Muscle layer of colon (tissue), 2 donors: ENCODE measurements around the gene OR5H14.
"Not testable (repeated sequence)": the region's sequence is repeated elsewhere in the genome, so short reads cannot be mapped to it uniquely, and the experiment has no call there.

Experiments used
- H3K27ac ChIP-seq: one replicate; pipeline ENCODE4 v1.7.0; 2013; ENCODE audit warnings: low read depth, mild to moderate bottlenecking, low read length, moderate library complexity
- H3K27me3 ChIP-seq, 2 donors: one replicate each; pipeline ENCODE4 v1.7.0; 2013; ENCODE audit warnings: low read length in 2 of 2, mild to moderate bottlenecking in 2 of 2; ENCODE audit not compliant: insufficient read depth in 2 of 2, control insufficient read depth in 1 of 2
- H3K36me3 ChIP-seq: one replicate; pipeline ENCODE4 v1.7.0; 2013; ENCODE audit warnings: mild to moderate bottlenecking, low read length; ENCODE audit not compliant: insufficient read depth
- H3K4me1 ChIP-seq: one replicate; pipeline ENCODE4 v1.7.0; 2013; ENCODE audit warnings: mild to moderate bottlenecking, low read length; ENCODE audit not compliant: insufficient read depth
- H3K4me3 ChIP-seq, 2 donors: one replicate each; pipeline ENCODE4 v1.7.0; 2013; ENCODE audit warnings: low read length in 2 of 2, low read depth in 1 of 2, mild to moderate bottlenecking in 1 of 2, moderate library complexity in 1 of 2
- H3K9ac ChIP-seq: one replicate; pipeline ENCODE4 v1.7.0; 2013; ENCODE audit warnings: low read length
- H3K9me3 ChIP-seq: one replicate; pipeline ENCODE4 v1.7.0; 2013; ENCODE audit warnings: mild to moderate bottlenecking, low read length
- donor health status: abdominal sarcoma.
- donor health status: Adenocarcinoma of cecum.

OR5H14 gene

DNA sequence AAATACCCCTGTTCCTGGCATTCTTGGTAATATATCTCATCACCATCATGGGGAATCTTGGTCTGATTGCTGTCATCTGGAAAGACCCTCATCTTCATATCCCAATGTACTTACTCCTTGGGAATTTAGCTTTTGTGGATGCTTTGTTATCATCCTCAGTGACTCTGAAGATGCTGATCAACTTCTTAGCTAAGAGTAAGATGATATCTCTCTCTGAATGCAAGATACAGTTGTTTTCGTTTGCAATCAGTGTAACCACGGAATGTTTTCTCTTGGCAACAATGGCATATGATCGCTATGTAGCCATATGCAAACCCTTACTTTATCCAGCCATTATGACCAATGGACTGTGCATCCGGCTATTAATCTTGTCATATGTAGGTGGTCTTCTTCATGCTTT lies 2.2 kb downstream of the OR5H14 start:
- H3K4me3 ChIP-seq, H3K27ac ChIP-seq, H3K4me1 ChIP-seq, H3K9ac ChIP-seq, H3K27me3 ChIP-seq, H3K36me3 ChIP-seq, H3K9me3 ChIP-seq: not testable (repeated sequence)

DNA sequence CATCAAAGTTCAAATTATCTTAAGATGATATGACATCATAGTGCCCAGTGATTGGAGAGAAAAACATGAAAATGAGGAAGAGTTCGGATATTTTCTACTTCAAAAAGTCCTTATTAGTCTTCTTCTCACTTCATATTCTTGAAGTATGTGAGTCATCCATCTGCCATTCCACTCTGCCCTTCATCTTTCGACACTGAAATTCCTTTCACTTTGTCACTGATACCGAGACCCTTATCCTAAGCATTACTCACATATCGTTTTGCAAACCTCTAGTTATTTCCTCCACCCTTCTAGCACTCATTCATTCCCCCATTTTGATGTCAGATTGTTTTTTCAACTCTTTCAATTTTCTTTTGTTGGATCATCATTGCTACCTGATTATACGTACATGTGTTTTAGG lies 4.0 kb downstream of the OR5H14 start:
- no peaks in the 10 kb centered on the region for H3K36me3 ChIP-seq
- H3K9me3 ChIP-seq = no peaks in the 10 kb centered on the region
- no peak overlapping the region for H3K9ac ChIP-seq
- no peak overlapping the region for H3K4me3 ChIP-seq
- no peaks in the 10 kb centered on the region for H3K4me1 ChIP-seq
- no peak overlapping the region for H3K27ac ChIP-seq
- H3K27me3 ChIP-seq = no peaks in the 10 kb centered on the region

DNA sequence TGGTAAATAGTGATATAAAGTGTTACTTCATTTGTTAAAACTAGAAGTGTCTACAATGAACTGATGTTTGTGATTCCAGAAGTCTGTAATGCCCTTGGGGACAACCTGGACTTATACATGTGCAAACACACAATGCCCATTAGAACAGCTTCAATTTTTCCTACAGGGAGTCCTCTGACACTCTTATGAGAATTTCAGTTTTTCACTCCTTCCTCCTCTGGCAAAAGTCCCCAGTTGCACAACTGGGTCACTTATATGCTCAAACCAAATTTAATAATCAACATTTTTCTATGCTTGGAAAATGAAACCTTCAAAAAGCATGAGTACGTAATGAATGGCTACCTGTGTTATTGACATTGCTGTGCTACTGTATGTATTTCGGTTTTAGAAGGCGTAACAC lies 19.1 kb downstream of the OR5H14 start, which contains the start of gene OR5H15:
TSS of gene OR5H15 (plus strand) at position 301 of the 400 bp plus-strand sequence. CDS start 2,004 bp downstream, outside the sequence.
- H3K27me3 ChIP-seq = no peaks in the 10 kb centered on the region
- no peaks in the 10 kb centered on the region for H3K9me3 ChIP-seq
- H3K4me1 ChIP-seq = no peaks in the 10 kb centered on the region
- H3K36me3 ChIP-seq = no peaks in the 10 kb centered on the region
- no peak within 1 kb of the TSS for H3K4me3 ChIP-seq
- H3K27ac ChIP-seq = no peak within 1 kb of the TSS
- H3K9ac ChIP-seq = no peak within 1 kb of the TSS

DNA sequence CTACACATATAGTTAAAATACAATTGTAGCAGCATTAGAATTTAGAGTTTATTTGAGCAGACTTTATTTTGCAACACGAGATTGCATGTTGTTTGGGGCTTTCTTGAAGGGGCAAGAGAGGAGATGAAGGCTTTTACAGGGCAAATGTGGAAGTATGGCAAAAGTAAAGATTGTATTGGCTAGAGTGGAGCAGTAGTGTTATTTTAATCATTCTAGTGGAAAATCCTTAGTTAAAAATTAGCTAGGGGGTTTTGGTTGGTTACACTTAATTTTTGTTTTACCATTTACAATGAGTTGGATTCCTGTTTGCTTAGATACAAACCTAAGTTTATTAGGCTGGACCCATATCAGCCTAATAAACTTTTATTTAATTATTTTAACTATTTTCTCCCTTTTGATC lies 23.8 kb downstream of the OR5H14 start:
- Histone ChIP-seq H3K9me3 (no peaks in the 10 kb centered on the region), H3K4me1 (no peaks in the 10 kb centered on the region), H3K9ac (no peak overlapping the region), H3K4me3 (no peak overlapping the region), H3K27me3 (no peaks in the 10 kb centered on the region), H3K27ac (no peak overlapping the region), H3K36me3 (no peaks in the 10 kb centered on the region)

DNA sequence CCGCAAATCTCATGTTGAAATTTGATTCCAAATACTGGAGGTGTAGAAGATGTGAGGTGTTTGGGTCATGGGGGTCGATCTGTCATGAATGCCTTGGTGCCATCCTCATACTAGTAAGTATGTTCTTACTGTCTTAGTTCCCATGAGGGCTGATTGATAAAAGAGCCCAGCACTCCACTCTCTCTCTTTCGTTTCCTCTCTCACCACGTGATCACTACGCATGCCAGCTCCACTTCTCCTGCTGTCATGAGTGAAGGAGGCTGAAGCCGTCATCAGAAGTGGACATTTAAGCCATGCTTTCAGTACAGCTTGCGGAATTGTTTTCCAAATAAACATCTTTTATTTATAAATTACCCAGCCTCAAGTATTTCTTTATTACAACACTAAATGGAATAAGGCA lies 25.3 kb downstream of the OR5H14 start:
- H3K4me3 ChIP-seq = no peak overlapping the region
- H3K27ac ChIP-seq = no peak overlapping the region
- no peaks in the 10 kb centered on the region for H3K4me1 ChIP-seq
- no peaks in the 10 kb centered on the region for H3K27me3 ChIP-seq
- no peaks in the 10 kb centered on the region for H3K9me3 ChIP-seq
- H3K36me3 ChIP-seq = no peaks in the 10 kb centered on the region
- H3K9ac ChIP-seq = no peak overlapping the region

DNA sequence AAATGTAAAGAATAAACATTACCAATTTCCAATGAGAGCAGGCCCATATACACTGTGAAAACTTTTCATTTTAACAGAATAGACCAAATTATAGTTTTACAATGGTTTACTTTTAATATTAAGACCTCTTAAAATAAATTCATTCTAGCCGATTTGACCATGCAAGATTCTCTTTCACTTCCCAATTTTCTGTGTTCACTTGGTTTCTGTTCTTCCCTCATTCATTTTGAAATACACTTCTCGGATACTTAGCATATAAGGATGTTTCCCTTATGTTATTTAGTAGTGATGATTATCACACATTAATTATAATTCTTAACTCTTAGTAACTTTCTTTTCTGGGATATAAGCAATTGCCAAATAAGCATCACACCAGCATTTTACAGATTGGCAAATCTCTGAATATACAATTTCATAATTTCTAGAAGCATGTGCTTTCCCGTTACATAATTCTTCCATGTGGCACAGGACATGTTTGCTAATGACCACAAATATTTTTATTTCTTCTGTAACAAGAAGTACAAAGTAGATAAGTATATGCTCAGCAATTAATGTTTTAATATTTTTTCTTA lies 33.1 kb downstream of the OR5H14 start:
- Histone ChIP-seq H3K9me3 (no peaks in the 10 kb centered on the region), H3K27ac (no peak overlapping the region), H3K9ac (no peak overlapping the region), H3K27me3 (no peaks in the 10 kb centered on the region), H3K4me1 (no peaks in the 10 kb centered on the region), H3K36me3 (no peaks in the 10 kb centered on the region), H3K4me3 (no peak overlapping the region)

DNA sequence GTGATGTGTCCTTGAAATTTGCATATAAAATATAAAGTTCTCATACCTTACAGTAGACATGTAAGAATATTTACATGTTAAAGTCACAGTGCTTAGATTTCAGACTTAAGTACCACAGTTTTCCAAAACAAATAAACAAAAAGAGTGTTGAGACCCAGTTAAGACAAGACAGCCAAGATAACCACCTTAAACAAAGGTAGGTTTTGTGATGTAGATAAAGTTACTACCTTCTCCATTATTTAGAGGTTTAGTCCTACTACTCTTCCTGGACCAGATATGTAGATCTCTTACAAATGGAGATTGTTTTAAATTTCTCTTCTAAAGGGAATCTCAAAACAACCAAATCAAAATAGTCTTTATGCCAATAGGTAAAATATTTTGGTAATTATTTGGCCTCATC lies 34.9 kb downstream of the OR5H14 start:
- Histone ChIP-seq H3K27me3 (no peaks in the 10 kb centered on the region), H3K27ac (no peak overlapping the region), H3K4me1 (no peaks in the 10 kb centered on the region), H3K36me3 (no peaks in the 10 kb centered on the region), H3K9ac (no peak overlapping the region), H3K9me3 (no peaks in the 10 kb centered on the region), H3K4me3 (no peak overlapping the region)

DNA sequence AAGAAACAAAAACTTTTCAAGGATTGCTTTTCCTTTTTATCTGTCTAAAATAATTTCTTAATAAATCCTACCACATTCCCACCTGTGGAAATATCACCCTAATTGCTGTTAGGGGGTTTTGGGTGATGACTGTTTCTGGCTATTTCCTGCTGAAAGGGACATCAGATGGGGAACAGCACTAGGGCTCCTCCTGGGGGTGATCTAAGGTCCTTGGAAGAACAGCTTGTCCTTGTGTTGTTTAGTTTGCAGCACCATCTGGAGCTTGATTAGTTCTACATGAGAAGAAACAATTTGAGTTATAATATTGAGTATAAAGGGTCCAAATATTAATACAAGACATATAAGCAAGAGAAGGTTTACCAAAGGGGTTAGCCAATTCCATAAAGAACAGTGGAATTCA lies 37.9 kb downstream of the OR5H14 start:
- H3K4me1 ChIP-seq = no peaks in the 10 kb centered on the region
- H3K27ac ChIP-seq = no peak overlapping the region
- no peaks in the 10 kb centered on the region for H3K36me3 ChIP-seq
- H3K9ac ChIP-seq = no peak overlapping the region
- H3K4me3 ChIP-seq = no peak overlapping the region
- H3K27me3 ChIP-seq = no peaks in the 10 kb centered on the region
- no peaks in the 10 kb centered on the region for H3K9me3 ChIP-seq

DNA sequence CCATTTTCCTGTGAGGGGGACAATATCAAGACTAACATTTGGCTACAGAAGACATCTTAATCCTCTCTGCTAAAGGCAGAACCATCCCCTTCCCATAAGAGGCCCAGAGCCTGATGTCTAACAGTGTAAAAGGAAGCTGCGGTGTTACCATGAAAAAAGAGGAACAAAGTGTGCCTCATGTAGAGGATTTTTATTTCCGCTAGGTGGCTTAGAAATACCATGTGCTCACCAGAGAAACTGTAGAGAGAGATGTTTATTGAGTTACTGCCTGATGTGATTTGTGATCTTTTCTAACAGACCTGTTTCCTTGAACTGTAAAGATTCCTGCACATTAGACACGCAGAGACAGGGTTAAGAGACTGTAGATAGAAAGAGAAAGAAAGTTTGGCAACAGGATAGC lies 41.3 kb downstream of the OR5H14 start:
- Histone ChIP-seq H3K36me3 (no peaks in the 10 kb centered on the region), H3K9ac (no peak overlapping the region), H3K27me3 (no peaks in the 10 kb centered on the region), H3K4me1 (no peaks in the 10 kb centered on the region), H3K27ac (no peak overlapping the region), H3K9me3 (no peaks in the 10 kb centered on the region), H3K4me3 (no peak overlapping the region)

DNA sequence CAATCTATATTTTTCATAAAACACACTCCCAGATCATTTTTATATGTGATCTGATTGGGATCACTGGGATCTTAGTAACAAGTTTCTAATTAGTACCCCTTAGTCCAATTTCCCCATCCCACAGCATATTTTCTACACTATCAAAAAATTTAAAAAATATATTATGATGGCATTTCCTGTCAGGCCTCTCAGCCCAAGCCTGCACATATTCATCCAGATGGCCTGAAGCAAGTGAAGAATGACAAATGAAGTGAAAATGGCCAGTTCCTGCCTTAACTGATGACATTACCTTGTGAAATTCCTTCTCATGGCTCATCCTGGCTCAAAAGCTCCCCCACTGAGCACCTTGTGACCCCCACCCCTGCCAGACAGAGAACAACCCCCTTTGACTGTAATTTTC lies 43.6 kb downstream of the OR5H14 start:
- not testable (repeated sequence) for H3K36me3 ChIP-seq, H3K4me1 ChIP-seq

DNA sequence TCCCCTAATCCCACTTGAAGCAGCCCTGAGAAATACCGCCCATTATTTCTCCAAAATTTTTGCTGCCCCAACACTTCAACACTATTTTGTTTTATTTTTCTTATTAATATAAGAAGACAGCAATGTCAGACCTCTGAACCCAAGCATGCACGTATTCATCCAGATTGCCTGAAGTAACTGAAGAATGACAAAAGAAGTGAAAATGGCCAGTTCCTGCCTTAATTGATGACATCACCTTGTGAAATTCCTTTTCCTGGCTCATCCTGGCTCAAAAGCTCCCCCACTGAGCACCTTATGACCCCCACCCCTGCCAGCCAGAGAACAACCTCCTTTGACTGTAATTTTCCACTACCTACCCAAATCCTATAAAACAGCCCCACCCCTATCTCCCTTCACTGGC lies 49.0 kb downstream of the OR5H14 start:
- not testable (repeated sequence) for H3K9me3 ChIP-seq, H3K27me3 ChIP-seq, H3K36me3 ChIP-seq, H3K4me1 ChIP-seq, H3K9ac ChIP-seq, H3K4me3 ChIP-seq, H3K27ac ChIP-seq

More for the DNA sequence above, 43.6 kb downstream of the OR5H14 start:
- not testable (repeated sequence) for H3K27ac ChIP-seq, H3K27me3 ChIP-seq, H3K4me3 ChIP-seq, H3K9me3 ChIP-seq, H3K9ac ChIP-seq

DNA sequence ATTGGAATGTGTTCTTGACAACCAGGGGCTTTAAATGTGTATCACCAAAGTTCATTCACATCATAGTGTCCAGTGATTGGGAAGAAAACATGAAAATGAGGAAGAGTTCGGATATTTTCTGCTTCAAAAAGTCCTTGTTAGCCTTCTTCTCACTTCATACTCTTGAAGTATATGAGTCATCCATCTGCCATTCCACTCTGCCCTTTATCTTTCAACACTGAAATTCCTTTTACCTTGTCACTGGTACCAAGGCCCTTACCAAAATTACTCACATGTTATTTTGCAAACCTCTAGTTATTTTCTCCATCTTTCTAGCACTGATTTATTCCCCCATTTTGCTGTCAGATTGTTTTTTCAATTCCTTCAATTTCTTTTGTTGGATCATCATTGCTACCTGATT lies 51.7 kb downstream of the OR5H14 start:
- H3K4me3 ChIP-seq = no peak overlapping the region
- no peaks in the 10 kb centered on the region for H3K9me3 ChIP-seq
- no peaks in the 10 kb centered on the region for H3K27me3 ChIP-seq
- H3K27ac ChIP-seq = no peak overlapping the region
- no peak overlapping the region for H3K9ac ChIP-seq
- no peaks in the 10 kb centered on the region for H3K36me3 ChIP-seq
- no peaks in the 10 kb centered on the region for H3K4me1 ChIP-seq
